ENCODE results near the gene MRPL20.
"Not testable (repeated sequence)": the region's sequence is repeated elsewhere in the genome, so short reads cannot be mapped to it uniquely, and the experiment has no call there.

Gene MRPL20

DNA sequence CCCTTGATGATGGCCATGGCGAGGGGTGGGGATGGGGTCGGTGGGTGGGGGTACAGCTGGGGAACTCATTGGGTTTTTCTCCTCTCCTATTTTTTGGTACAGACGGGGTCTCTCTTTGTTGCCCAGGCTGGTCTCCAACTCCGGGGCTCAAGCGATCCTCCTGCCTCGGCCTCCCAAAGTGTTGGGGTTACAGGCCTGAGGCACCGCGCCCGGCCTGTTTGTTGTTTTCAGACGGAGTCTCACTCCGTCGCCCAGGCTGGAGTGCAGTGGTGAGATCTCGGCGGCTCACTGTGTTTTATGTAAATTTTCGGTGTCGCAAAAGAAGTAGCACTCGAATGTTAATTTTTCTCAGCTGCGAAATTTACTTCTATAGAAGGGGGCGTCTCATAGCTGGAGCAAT lies 39.5 kb upstream of the MRPL20 start:
- DNase-seq (ENCODE audit: low read depth, low spot score); H3K4me3 ChIP-seq (ENCODE audit: low read length); H3K4me1 ChIP-seq (ENCODE audit: control insufficient read depth, insufficient read depth, low read length); H3K27me3 ChIP-seq (ENCODE audit: control insufficient read depth, insufficient read depth, low read length); H3K27ac ChIP-seq (ENCODE audit: low read length); H3K36me3 ChIP-seq (ENCODE audit: control insufficient read depth, insufficient read depth, low read length); H3K9me3 ChIP-seq (ENCODE audit: control insufficient read depth, insufficient read depth, low read length): not testable (repeated sequence)
- WGBS (ENCODE audit: insufficient coverage, insufficient read length), result no CpG with 5 or more reads among the region's 19 CpGs

DNA sequence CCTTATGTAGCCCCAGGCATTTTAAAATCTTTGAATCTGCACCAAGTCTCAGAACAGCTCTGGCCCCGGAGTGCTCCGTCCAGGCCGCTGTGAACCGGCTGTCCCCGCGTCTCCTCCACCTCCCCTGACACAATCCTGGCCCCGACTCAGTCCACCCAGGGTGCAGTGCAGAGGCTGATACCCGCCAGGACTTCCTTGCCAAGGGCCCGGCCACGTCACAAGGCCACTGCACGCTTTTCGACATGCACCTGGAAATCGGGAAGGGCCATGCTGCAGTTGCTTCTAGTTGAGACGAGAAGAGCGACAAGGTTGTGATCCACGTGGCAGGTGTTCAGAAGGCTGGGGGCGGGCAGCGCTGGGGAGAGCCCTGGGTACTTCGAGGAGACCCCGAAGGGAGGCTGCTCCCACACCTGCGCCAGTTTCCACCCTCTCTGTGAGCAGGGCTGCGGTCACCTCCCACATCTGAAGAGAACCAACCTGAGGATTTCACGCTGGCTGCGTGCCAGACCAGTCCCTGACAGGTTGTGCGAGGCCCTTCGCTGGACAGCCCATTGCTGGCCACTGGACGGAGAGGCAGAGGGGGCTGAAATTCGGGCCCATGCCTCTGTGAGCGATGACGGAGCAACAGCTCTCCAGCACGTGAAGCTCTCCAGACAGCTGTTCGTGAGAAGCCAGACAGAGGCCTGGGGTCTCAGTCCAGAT lies 35.1 kb upstream of the MRPL20 start:
- H3K4me1 ChIP-seq (ENCODE audit: control insufficient read depth, insufficient read depth, low read length), result no peaks in the 10 kb centered on the region
- H3K9me3 ChIP-seq (ENCODE audit: control insufficient read depth, insufficient read depth, low read length), result no peaks in the 10 kb centered on the region
- WGBS (ENCODE audit: insufficient coverage, insufficient read length), result no CpG with 5 or more reads among the region's 32 CpGs
- no peak for DNase-seq (ENCODE audit: low read depth, low spot score)
- H3K36me3 ChIP-seq (ENCODE audit: control insufficient read depth, insufficient read depth, low read length), result peaks cover 3% of the 10 kb centered on the region; the same call in 1 of the 2 replicates
- no peaks in the 10 kb centered on the region for H3K27me3 ChIP-seq (ENCODE audit: control insufficient read depth, insufficient read depth, low read length)
- no peak overlapping the region for H3K4me3 ChIP-seq (ENCODE audit: low read length)
- H3K27ac ChIP-seq (ENCODE audit: low read length), result no peak overlapping the region

DNA sequence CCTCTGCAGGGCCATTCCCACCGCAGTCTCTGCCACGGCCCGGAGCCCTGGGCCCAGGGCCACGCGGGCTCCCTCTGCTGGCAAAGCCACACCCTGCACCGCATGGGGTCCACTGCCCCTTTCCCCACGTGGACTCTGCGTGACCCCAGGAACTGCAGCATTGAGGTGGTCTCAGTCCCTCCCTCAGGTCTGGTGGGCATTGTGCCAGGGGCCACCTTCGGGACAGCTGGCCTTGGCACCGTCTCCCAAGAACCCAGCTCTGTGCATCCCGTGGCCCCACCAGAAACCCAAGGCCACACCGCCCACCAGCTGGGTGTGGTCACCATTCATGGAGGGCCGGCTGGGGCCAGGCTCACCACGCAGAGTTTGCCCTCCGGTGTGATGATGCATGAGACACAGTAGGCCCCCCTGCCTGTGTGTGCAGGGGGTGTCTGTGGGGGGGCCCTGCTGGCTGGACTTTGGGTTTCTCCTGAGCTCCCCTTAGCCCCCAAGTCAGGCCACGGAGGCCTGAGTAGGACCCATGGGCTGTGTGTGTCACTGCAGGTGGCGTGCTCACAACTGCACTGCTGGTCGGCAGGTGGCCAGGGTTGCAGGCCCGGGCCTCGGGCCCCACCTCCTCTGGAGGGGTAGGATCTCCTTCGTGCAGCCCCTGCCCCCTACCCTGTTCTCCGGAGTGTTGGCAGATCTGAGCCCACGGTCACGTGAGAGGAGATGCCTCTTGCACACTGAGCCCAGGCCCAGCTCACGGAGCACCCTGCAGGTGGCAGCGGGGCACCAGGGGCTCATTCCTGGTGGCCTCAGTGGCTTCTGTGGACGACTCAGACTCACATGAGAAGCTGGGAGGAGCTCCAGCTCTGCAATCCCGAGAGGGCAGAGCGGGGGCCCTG lies 34.2 kb upstream of the MRPL20 start:
- no peak overlapping the region for H3K4me3 ChIP-seq (ENCODE audit: low read length)
- no CpG with 5 or more reads among the region's 29 CpGs for WGBS (ENCODE audit: insufficient coverage, insufficient read length)

DNA sequence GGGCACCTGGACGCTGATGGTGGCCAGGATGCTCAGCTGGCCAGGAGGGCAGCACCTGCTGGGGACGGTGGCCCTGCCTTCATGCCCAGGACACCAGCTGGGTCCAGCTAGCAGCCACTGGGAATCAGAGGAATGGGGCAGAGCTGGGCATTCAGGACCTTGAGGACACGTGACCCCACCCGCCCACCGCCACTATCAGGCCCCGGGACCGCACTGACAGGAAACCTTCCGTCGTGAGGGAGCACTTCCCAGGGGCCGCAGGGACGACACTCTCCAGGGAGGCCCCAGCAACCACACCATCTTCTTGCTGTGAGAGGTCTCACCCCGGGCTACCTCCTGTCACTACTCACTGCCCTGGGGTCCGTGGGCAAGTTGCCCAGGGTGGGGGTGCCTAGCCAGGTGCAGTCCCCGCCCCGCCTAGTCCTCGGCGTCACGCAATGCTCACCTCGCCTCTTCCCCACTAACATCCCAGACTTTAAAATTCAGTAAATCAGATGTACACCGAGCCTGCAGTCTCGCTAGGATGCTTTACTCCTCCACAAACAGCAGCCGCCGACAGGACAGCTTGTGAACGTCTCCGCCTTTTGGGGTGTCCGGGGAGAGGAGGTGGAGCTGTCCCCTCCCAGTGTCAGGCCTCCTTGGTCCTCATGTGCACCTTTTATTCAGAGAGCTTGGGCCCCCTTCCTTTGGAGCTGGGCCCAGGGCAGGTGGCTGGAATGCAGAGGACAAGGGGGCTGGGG lies 33.3 kb upstream of the MRPL20 start:
- no peak for DNase-seq (ENCODE audit: low read depth, low spot score)
- peaks cover 3% of the 10 kb centered on the region; the same call in 1 of the 2 replicates for H3K36me3 ChIP-seq (ENCODE audit: control insufficient read depth, insufficient read depth, low read length)
- no peak overlapping the region for H3K27ac ChIP-seq (ENCODE audit: low read length)
- no peak overlapping the region for H3K4me3 ChIP-seq (ENCODE audit: low read length)
- H3K4me1 ChIP-seq (ENCODE audit: control insufficient read depth, insufficient read depth, low read length), result no peaks in the 10 kb centered on the region
- WGBS (ENCODE audit: insufficient coverage, insufficient read length), result no CpG with 5 or more reads among the region's 26 CpGs
- H3K9me3 ChIP-seq (ENCODE audit: control insufficient read depth, insufficient read depth, low read length), result no peaks in the 10 kb centered on the region
- no peaks in the 10 kb centered on the region for H3K27me3 ChIP-seq (ENCODE audit: control insufficient read depth, insufficient read depth, low read length)

More for the DNA sequence above, 34.2 kb upstream of the MRPL20 start:
- no peaks in the 10 kb centered on the region for H3K27me3 ChIP-seq (ENCODE audit: control insufficient read depth, insufficient read depth, low read length)
- no peaks in the 10 kb centered on the region for H3K9me3 ChIP-seq (ENCODE audit: control insufficient read depth, insufficient read depth, low read length)
- no peak for DNase-seq (ENCODE audit: low read depth, low spot score)
- no peaks in the 10 kb centered on the region for H3K4me1 ChIP-seq (ENCODE audit: control insufficient read depth, insufficient read depth, low read length)
- H3K36me3 ChIP-seq (ENCODE audit: control insufficient read depth, insufficient read depth, low read length), result peaks cover 3% of the 10 kb centered on the region; the same call in 1 of the 2 replicates
- no peak overlapping the region for H3K27ac ChIP-seq (ENCODE audit: low read length)

DNA sequence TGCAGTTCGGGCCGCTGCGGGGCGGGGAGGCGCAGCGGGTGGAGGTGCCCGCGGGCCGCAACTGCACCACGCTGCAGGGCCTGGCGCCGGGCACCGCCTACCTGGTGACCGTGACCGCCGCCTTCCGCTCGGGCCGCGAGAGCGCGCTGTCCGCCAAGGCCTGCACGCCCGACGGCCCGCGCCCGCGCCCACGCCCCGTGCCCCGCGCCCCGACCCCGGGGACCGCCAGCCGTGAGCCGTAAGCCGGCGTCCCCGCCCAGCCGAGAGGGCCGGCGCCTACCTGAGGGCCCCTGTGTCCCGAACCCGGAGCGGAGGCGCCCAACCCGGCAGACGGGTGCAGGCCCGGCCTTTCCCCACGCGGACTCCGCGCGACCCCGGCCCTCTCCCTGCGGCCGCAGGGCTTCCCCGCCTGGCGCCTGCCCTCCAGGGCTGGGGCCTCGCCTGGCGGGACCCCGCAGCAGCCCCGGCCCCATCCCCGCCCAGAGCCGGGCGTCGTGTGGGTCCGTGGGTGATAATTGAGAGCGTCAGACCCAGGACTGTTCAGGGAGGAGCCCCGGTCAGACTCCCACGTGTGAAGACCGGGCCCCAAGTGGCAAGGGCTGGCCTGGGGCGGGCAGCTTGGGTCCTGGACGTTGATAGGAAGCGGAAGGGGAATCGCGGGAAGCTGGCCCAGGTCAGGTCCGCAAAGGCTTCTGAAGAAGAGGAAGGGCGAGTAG lies 32.6 kb upstream of the MRPL20 start:
- H3K27ac ChIP-seq (ENCODE audit: low read length), result no peak overlapping the region
- H3K9me3 ChIP-seq (ENCODE audit: control insufficient read depth, insufficient read depth, low read length), result no peaks in the 10 kb centered on the region
- no peaks in the 10 kb centered on the region for H3K27me3 ChIP-seq (ENCODE audit: control insufficient read depth, insufficient read depth, low read length)
- WGBS (ENCODE audit: insufficient coverage, insufficient read length), result no CpG with 5 or more reads among the region's 82 CpGs
- no peak overlapping the region for H3K4me3 ChIP-seq (ENCODE audit: low read length)
- peaks cover 3% of the 10 kb centered on the region; the same call in 1 of the 2 replicates for H3K36me3 ChIP-seq (ENCODE audit: control insufficient read depth, insufficient read depth, low read length)
- peaks cover 6% of the 10 kb centered on the region for H3K4me1 ChIP-seq (ENCODE audit: control insufficient read depth, insufficient read depth, low read length)
- no peak for DNase-seq (ENCODE audit: low read depth, low spot score)

DNA sequence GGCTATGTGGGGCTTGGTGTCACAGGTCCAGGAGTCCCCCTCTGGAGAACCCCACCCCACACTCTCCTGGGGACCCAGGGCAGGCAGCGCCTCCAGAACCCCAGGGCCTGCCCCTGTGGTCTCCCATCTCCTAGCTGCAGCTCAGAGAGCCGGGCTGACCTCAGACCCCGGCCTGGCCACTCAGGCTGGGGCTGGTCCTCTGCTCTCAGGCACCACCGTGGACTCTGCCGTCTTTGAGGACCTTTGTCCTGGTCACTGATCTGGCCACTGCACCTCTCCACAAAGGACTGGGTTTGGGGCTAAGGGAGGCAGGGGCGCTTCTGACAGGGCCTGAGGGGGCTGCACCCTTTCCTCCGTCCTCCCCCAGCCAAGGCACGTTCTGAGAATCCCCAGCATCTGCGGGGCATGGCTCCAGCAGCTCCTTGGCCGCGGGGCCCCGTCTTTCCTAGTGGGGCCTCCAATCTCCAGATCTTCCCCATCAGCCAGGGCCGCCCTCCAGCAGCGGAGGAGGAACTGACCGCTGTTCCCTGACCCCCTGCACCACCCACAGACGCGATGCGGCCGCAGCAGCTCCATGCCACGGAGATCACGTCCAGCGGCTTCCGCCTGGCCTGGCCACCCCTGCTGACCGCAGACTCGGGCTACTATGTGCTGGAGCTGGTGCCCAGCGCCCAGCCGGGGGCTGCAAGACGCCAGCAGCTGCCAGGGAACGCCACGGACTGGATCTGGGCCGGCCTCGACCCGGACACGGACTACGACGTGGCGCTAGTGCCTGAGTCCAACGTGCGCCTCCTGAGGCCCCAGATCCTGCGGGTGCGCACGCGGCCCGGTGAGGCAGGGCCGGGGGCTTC lies 31.7 kb upstream of the MRPL20 start:
- H3K27me3 ChIP-seq (ENCODE audit: control insufficient read depth, insufficient read depth, low read length), result no peaks in the 10 kb centered on the region
- H3K27ac ChIP-seq (ENCODE audit: low read length), result no peak overlapping the region
- no peaks in the 10 kb centered on the region for H3K9me3 ChIP-seq (ENCODE audit: control insufficient read depth, insufficient read depth, low read length)
- no peak overlapping the region for H3K4me3 ChIP-seq (ENCODE audit: low read length)
- H3K36me3 ChIP-seq (ENCODE audit: control insufficient read depth, insufficient read depth, low read length), result peaks cover 3% of the 10 kb centered on the region; the same call in 1 of the 2 replicates
- peaks cover 14% of the 10 kb centered on the region for H3K4me1 ChIP-seq (ENCODE audit: control insufficient read depth, insufficient read depth, low read length)
- DNase-seq (ENCODE audit: low read depth, low spot score), result no peak
- WGBS (ENCODE audit: insufficient coverage, insufficient read length), result no CpG with 5 or more reads among the region's 45 CpGs

DNA sequence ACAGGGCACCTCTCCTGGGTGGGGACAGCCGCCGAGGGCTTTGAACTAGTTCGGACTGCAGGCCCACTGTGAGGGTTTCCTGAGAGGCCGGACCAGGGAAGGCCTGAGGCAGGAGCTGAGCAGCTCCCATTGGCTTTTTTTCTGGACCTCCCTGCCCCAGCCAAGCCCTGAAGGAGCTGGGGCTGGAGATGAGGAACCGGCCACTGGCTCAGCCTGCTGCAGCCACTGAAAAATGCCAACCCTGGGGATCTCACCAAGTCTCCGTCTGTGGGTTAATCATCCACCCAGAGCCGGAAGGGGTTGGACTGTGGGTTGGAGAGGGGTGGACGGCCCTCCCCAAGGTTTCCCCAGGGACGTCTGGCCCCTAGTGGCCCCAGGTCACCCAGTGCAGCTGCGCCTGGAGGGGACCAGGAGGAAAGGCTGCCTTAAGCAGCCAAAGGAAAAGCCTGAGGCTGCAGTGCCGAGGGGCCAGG lies 30.8 kb upstream of the MRPL20 start:
- no peaks in the 10 kb centered on the region for H3K27me3 ChIP-seq (ENCODE audit: control insufficient read depth, insufficient read depth, low read length)
- no peak overlapping the region for H3K4me3 ChIP-seq (ENCODE audit: low read length)
- no peak for DNase-seq (ENCODE audit: low read depth, low spot score)
- H3K27ac ChIP-seq (ENCODE audit: low read length), result no peak overlapping the region
- no peaks in the 10 kb centered on the region for H3K9me3 ChIP-seq (ENCODE audit: control insufficient read depth, insufficient read depth, low read length)
- H3K36me3 ChIP-seq (ENCODE audit: control insufficient read depth, insufficient read depth, low read length), result peaks cover 3% of the 10 kb centered on the region; the same call in 1 of the 2 replicates
- WGBS (ENCODE audit: insufficient coverage, insufficient read length), result no CpG with 5 or more reads among the region's 11 CpGs
- peaks cover 20% of the 10 kb centered on the region for H3K4me1 ChIP-seq (ENCODE audit: control insufficient read depth, insufficient read depth, low read length)

DNA sequence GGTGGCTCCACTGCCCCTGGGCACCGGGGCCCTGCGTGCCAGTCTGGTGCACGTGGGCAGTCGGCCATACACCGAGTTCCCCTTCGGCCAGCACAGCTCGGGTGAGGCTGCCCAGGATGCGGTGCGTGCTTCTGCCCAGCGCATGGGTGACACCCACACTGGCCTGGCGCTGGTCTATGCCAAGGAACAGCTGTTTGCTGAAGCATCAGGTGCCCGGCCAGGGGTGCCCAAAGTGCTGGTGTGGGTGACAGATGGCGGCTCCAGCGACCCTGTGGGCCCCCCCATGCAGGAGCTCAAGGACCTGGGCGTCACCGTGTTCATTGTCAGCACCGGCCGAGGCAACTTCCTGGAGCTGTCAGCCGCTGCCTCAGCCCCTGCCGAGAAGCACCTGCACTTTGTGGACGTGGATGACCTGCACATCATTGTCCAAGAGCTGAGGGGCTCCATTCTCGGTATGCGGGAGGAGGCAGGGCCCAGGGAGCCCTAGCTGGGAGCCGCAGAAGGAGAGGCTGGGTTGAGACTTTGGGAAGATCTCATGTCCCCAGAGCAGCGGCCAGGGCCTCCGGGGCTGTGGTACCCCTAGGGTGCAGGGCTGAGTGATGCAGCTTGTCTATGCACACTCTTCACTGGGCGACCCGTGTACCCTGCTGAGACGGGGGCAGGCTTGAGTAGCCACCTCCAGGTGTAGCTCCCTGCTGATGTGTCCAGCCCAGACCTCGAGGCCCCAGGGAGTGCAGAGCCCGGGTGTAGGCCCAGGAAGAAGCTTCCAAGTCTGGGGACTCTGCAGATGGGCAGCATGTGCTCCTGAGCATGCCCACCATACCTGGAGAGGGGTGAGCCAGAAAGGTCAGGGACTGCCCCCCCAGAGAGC lies 30.2 kb upstream of the MRPL20 start:
- H3K4me1 ChIP-seq (ENCODE audit: control insufficient read depth, insufficient read depth, low read length), result peaks cover 21% of the 10 kb centered on the region
- WGBS (ENCODE audit: insufficient coverage, insufficient read length), result no CpG with 5 or more reads among the region's 31 CpGs
- no peaks in the 10 kb centered on the region for H3K27me3 ChIP-seq (ENCODE audit: control insufficient read depth, insufficient read depth, low read length)

More for the DNA sequence above, 30.2 kb upstream of the MRPL20 start:
- Histone ChIP-seq H3K27ac (ENCODE audit: low read length) (no peak overlapping the region), H3K4me3 (ENCODE audit: low read length) (no peak overlapping the region), H3K9me3 (ENCODE audit: control insufficient read depth, insufficient read depth, low read length) (no peaks in the 10 kb centered on the region), H3K36me3 (ENCODE audit: control insufficient read depth, insufficient read depth, low read length) (peaks cover 3% of the 10 kb centered on the region; the same call in 1 of the 2 replicates)
- no peak for DNase-seq (ENCODE audit: low read depth, low spot score)

Measured in iPS DF 6.9 (cell line).